ENCODE results near the gene FAM186B.

FAM186B gene

DNA sequence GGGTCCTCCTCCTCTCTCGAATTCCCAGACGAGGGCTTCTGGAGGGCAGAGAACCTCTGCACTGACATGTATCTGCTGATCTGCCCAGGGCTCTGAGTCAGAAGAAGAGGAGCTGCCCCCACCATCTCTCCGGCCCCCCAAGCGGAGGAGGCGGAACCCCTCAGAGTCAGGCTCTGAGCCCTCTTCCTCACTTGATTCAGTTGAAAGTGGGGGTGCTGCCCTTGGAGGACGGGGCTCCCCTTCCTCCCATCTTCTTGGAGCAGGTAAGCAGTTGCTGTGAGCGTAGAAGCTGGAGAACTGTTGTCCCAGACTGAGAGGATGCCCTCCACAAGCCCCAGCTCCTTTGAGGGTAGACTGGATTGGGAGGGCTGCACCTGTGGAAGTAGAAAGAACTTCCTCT, 37.7 kb upstream of the FAM186B start:
- TF ChIP-seq, protein P1, sequence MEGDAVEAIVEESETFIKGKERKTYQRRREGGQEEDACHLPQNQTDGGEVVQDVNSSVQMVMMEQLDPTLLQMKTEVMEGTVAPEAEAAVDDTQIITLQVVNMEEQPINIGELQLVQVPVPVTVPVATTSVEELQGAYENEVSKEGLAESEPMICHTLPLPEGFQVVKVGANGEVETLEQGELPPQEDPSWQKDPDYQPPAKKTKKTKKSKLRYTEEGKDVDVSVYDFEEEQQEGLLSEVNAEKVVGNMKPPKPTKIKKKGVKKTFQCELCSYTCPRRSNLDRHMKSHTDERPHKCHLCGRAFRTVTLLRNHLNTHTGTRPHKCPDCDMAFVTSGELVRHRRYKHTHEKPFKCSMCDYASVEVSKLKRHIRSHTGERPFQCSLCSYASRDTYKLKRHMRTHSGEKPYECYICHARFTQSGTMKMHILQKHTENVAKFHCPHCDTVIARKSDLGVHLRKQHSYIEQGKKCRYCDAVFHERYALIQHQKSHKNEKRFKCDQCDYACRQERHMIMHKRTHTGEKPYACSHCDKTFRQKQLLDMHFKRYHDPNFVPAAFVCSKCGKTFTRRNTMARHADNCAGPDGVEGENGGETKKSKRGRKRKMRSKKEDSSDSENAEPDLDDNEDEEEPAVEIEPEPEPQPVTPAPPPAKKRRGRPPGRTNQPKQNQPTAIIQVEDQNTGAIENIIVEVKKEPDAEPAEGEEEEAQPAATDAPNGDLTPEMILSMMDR (IDR thresholded peaks at IDR 0.05; ENCODE audit: poor library complexity, severe bottlenecking) = no peak
- H3K9me3 ChIP-seq (ENCODE audit: severe bottlenecking) = no peaks in the 10 kb centered on the region
- H3K27me3 ChIP-seq (ENCODE audit: insufficient read depth, poor library complexity, severe bottlenecking) = no peaks in the 10 kb centered on the region
- H3K36me3 ChIP-seq (ENCODE audit: low read depth) = peaks cover 63% of the 10 kb centered on the region
- H3K4me3 ChIP-seq (ENCODE audit: severe bottlenecking) = no peak overlapping the region
- H3K27ac ChIP-seq (ENCODE audit: poor library complexity, severe bottlenecking) = peak overlapping the region; percentile 71
- no peak for DNase-seq (ENCODE audit: low spot score)
- no peak for ATAC-seq (ENCODE audit: low read depth)
- H3K4me1 ChIP-seq (ENCODE audit: insufficient read depth, poor library complexity, severe bottlenecking) = peaks cover 27% of the 10 kb centered on the region

DNA sequence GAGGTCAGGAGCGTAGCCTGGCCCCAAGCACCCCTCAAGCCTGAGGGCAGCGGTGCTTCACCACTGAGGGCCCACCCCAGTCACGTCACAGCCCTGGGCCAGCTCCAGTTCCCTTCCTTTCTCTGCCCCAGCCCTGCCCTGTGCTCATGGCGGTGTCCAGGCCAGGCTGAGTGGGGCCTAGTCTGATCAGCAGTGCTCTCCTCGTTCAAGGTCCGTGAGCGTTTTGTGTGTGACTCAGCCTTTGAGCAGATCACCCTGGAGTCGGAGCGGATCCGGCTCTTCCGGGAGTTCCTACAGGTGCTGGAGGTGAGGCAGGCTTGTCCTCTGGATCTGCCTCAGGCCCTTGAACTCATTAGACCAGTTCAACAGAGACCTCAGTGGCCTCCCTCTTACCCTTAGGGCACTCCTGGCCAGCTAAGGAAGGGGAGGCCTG, 36.9 kb upstream of the FAM186B start:
- peak; percentile 71 for ATAC-seq (ENCODE audit: low read depth)
- no peaks in the 10 kb centered on the region for H3K27me3 ChIP-seq (ENCODE audit: insufficient read depth, poor library complexity, severe bottlenecking)
- no peaks in the 10 kb centered on the region for H3K9me3 ChIP-seq (ENCODE audit: severe bottlenecking)
- peaks cover 27% of the 10 kb centered on the region for H3K4me1 ChIP-seq (ENCODE audit: insufficient read depth, poor library complexity, severe bottlenecking)
- H3K27ac ChIP-seq (ENCODE audit: poor library complexity, severe bottlenecking) = peak overlapping the region; percentile 71
- TF ChIP-seq, protein P1 (IDR thresholded peaks at IDR 0.05; ENCODE audit: poor library complexity, severe bottlenecking) = no peak
- no peak for DNase-seq (ENCODE audit: low spot score)
- no peak overlapping the region for H3K4me3 ChIP-seq (ENCODE audit: severe bottlenecking)
- H3K36me3 ChIP-seq (ENCODE audit: low read depth) = peaks cover 67% of the 10 kb centered on the region

DNA sequence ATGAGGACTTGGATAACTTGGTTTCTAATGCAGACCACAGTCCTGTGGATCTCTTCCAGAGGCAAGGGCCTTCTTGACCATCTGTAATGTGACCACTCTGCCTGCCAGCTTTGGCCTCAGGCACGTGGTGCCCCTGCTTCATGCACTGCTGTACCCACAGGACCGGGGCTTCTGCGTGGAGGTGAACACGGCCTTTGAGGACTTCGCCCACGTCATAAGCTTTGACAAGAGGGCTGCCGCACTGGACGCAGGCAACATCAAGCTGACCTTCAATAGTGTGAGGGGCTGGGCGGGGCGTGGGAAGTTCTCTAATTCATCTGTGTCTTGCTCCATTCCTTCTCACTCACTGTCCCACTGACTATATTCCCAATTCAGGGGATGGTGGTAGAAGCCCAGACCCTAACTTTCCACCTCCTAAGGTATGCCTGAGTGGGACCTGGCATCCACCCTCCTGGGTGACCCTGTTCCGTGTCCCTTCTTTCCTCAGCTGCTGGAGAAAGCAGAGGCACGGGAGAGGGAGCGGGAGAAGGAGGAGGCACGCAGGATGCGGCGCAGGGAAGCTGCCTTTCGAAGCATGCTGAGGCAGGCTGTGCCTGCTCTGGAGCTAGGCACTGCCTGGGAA, 36.4 kb upstream of the FAM186B start:
- TF ChIP-seq, protein P1 (IDR thresholded peaks at IDR 0.05; ENCODE audit: poor library complexity, severe bottlenecking) = no peak
- no peak for DNase-seq (ENCODE audit: low spot score)
- Histone ChIP-seq H3K9me3 (ENCODE audit: severe bottlenecking) (no peaks in the 10 kb centered on the region), H3K27ac (ENCODE audit: poor library complexity, severe bottlenecking) (peak overlapping the region; percentile 71), H3K4me1 (ENCODE audit: insufficient read depth, poor library complexity, severe bottlenecking) (peaks cover 27% of the 10 kb centered on the region), H3K36me3 (ENCODE audit: low read depth) (peaks cover 72% of the 10 kb centered on the region), H3K4me3 (ENCODE audit: severe bottlenecking) (no peak overlapping the region), H3K27me3 (ENCODE audit: insufficient read depth, poor library complexity, severe bottlenecking) (no peaks in the 10 kb centered on the region)
- no peak; the same call in 2 of the 3 replicates for ATAC-seq (ENCODE audit: low read depth)

DNA sequence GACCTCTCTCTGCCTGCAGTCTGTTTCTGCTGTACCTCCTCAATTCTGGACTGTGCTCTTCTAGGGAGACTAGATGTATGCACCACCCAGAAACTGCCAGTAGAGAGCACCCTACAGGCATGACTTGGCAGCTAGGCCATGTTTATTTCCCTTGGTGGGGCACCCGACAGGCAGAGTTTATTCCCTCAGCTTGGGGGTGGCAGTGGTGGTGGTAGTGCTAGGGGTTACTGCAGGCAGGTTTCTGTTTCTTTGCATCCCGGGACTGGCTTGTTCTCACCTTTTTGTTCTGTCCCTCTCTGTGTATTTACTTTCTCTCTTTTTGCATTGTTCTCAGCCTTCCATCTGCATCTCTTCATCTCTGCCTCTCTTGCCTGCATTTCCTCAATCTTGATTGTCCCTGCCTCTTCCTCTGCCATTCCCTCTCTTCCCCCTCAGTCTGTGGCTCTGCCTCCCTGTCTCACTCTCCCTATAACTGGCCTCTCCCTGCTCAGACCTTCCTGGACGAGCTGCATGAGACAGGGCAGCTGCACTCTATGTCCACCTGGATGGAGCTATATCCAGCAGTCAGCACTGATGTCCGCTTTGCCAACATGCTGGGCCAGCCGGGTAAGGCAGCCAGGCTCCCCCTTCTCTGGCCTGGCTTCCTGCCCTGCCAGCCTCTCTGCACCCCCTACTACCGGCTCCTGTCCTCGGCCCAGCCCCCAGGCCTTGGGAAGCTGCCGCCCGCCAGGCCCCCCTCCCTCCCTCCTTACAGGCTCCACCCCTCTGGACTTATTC, 31.7 kb upstream of the FAM186B start:
- H3K9me3 ChIP-seq (ENCODE audit: severe bottlenecking) = no peaks in the 10 kb centered on the region
- TF ChIP-seq, protein P1 (IDR thresholded peaks at IDR 0.05; ENCODE audit: poor library complexity, severe bottlenecking) = peak; percentile 52
- H3K4me1 ChIP-seq (ENCODE audit: insufficient read depth, poor library complexity, severe bottlenecking) = peaks cover 4% of the 10 kb centered on the region
- H3K4me3 ChIP-seq (ENCODE audit: severe bottlenecking) = no peak overlapping the region
- H3K27me3 ChIP-seq (ENCODE audit: insufficient read depth, poor library complexity, severe bottlenecking) = no peaks in the 10 kb centered on the region
- no peak overlapping the region for H3K27ac ChIP-seq (ENCODE audit: poor library complexity, severe bottlenecking)
- peak; percentile 58; the same call in 2 of the 3 replicates for ATAC-seq (ENCODE audit: low read depth)
- DNase-seq (ENCODE audit: low spot score) = no peak
- peaks cover 67% of the 10 kb centered on the region for H3K36me3 ChIP-seq (ENCODE audit: low read depth)

DNA sequence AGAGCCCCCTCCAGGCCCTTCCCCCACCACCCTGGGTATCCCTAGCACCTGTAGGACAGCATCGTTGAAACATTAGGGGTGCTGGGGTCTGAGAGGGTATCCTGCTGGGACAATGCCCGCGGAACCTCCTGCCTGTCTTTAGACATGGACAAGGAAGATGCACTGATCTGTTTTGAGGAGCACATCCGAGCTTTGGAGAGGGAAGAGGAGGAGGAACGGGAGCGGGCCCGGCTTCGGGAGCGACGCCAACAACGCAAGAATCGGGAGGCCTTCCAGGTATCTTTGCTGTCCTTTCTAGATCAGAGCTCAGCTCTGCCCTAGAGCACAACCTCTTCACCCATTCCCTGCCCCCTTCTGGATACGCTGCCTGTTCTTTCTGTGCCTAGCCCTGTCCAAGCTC, 31.1 kb upstream of the FAM186B start:
- no peak overlapping the region for H3K27ac ChIP-seq (ENCODE audit: poor library complexity, severe bottlenecking)
- ATAC-seq (ENCODE audit: low read depth) (no peak), DNase-seq (ENCODE audit: low spot score) (no peak)
- TF ChIP-seq, protein P1 (IDR thresholded peaks at IDR 0.05; ENCODE audit: poor library complexity, severe bottlenecking) = no peak
- H3K36me3 ChIP-seq (ENCODE audit: low read depth) = peaks cover 64% of the 10 kb centered on the region
- no peak overlapping the region for H3K4me3 ChIP-seq (ENCODE audit: severe bottlenecking)
- H3K4me1 ChIP-seq (ENCODE audit: insufficient read depth, poor library complexity, severe bottlenecking) = no peaks in the 10 kb centered on the region
- H3K9me3 ChIP-seq (ENCODE audit: severe bottlenecking) = no peaks in the 10 kb centered on the region
- H3K27me3 ChIP-seq (ENCODE audit: insufficient read depth, poor library complexity, severe bottlenecking) = no peaks in the 10 kb centered on the region
